GM12878 (cell line): Measurements from ENCODE around the gene SLC43A1.

Source experiments
- NFYB ChIP-seq: IDR thresholded peaks from 2 replicates; pipeline ENCODE4 v1.6.1; 2011; ENCODE audit warnings: low read depth, mild to moderate bottlenecking, low read length, improper control_type of control experiment, moderate library complexity; ENCODE audit not compliant: insufficient read depth
- POLR2AphosphoS5 ChIP-seq: IDR thresholded peaks from 2 replicates; pipeline ENCODE4 v1.6.1; 2011; ENCODE audit warnings: mild to moderate bottlenecking, low read length, inconsistent platforms
- RFX5 ChIP-seq: IDR thresholded peaks from 2 replicates; pipeline ENCODE4 v1.6.1; 2011; ENCODE audit warnings: low read depth, low read length, improper control_type of control experiment
- ZBTB11 ChIP-seq: fragments of 450-650 bp; formaldehyde crosslinking; IDR thresholded peaks from 2 replicates; pipeline ENCODE4 v1.5.0; 2022; ENCODE audit warnings: mild to moderate bottlenecking, missing genetic modification characterization

DNA sequence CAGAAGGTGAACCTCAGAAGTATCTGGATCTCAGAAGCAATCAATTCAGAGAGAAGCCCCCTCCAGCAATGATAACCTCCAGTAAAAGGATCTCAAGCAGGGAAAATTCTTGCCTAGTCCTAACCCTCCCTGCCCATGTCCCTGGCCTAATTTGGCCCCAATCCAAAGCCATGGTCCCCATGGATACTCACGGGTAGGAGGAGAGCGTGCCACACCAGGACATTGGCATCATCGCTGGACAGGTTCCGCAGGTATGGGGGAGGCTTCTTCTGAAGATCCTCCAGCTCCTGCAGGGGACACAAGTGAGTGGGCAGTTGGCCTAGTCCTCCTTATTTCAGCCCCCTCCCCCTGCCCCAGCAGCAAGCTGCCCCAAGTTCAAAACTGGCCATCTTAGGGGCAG lies 44.6 kb upstream of the SLC43A1 start:
- TF ChIP-seq RFX5 (no peak), POLR2AphosphoS5 (no peak), NFYB (no peak), ZBTB11 (CRISPR knock-in tag) (no peak)
